Psoas muscle (tissue), 8 donors: ENCODE results near the gene GDF15. TPM values are rescaled to one million over a fixed set of nuclear protein-coding genes. Genes with fewer than 3 reads are reported as not detected.
A peak's percentile ranks its signal among the peaks of the same experiment; 100 is the strongest.
"Not testable (repeated sequence)": the region's sequence is repeated elsewhere in the genome, so short reads cannot be mapped to it uniquely, and the experiment has no call there.

Experiments used
- ATAC-seq, 4 donors: fragments of 200-7000 bp; cut with Tn5 transposase; one replicate each; pipeline ENCODE4 v1.9.1; 2020; ENCODE audit warnings: moderate library complexity in 3 of 4, mild to moderate bottlenecking in 2 of 4
- DNase-seq, 2 donors: peaks; one replicate each; pipeline ENCODE4 v3.0.0-alpha.2; 2020
- H3K27ac ChIP-seq: fragments of 200-600 bp; one replicate; pipeline ENCODE4 v1.8.0; 2022
- H3K27me3 ChIP-seq, 3 donors: fragments of 200-600 bp in 1 of 3; one replicate each; pipeline versions ENCODE4 v1.6.1 to v1.8.0; 2013 to 2022; ENCODE audit warnings: low read length in 2 of 3, mild to moderate bottlenecking in 2 of 3, moderate library complexity in 1 of 3; ENCODE audit not compliant: insufficient read depth in 3 of 3
- H3K36me3 ChIP-seq, 2 donors: fragments of 200-600 bp in 1 of 2; one replicate each; pipeline versions ENCODE4 v1.6.1 to v1.8.0; 2013 to 2022; ENCODE audit warnings: low read depth in 1 of 2, mild to moderate bottlenecking in 1 of 2, moderate library complexity in 1 of 2; ENCODE audit not compliant: insufficient read depth in 1 of 2
- H3K4me1 ChIP-seq: fragments of 200-600 bp; one replicate; pipeline ENCODE4 v1.8.0; 2022
- H3K4me3 ChIP-seq: fragments of 200-600 bp; one replicate; pipeline ENCODE4 v1.8.0; 2022; ENCODE audit warnings: mild to moderate bottlenecking
- H3K9me3 ChIP-seq: fragments of 200-600 bp; one replicate; pipeline ENCODE4 v1.8.0; 2022
- WGBS, 3 donors: extraction: QIAGEN DNeasy Blood & Tissue Kit; methylation state at CpG; one replicate each; pipeline versions ENCODE4 v1.1.6 to v1.1.7; 2013; 5-methylcytosine and 5-hydroxymethylcytosine counted together
- intact Hi-C, 2 donors: fragments of 100-400 bp; cut with DNase I; formaldehyde crosslinking; loops; one replicate each; pipeline versions ENCODE4 v1.11.0 to v1.14.2; 2022
- polyA plus RNA-seq, 3 donors: library from polyadenylated mRNA; stranded (reverse); fragments of 200-250 nt; gene quantifications; one replicate each; pipeline ENCODE4 v1.2.3, GENCODE V29; 2013
- total RNA-seq, 4 donors: library from RNA; stranded (reverse); fragmentation: NEBNext Ultra II Directional in 2 of 4; extraction: Animal tissue kit (Norgen Biotek cat#: 25700) in 2 of 4; gene quantifications; one replicate each; pipeline versions ENCODE4 v1.2.1 to v1.2.4, GENCODE V29; 2021 to 2023
- TF ChIP-seq, protein P1 (sequence below): fragments of 200-600 bp; IDR thresholded peaks from one replicate; pipeline ENCODE4 v1.8.0; 2022; ENCODE audit warnings: antibody characterized with exemption
- donor health status: healthy with polysubstance abuse.
- donor health status: DM: no; HTN: no; CAD: no; lungs with moderate emphysema.
- donor health status: Bipolar disorder and iron deficiency.
- donor health status: healthy.
- donor health status: DM: yes; HTN: yes; CAD: no.
- donor health status: DM: no; HTN: no; CAD: no.
- donor health status: DM: no; HTN: no; CAD: no.
- donor health status: DM: yes; HTN: yes; CAD: no.

The GDF15 gene
- total and polyA plus RNA-seq, 7 donors, result 0.27 to 37.1 (median 0.99) TPM

DNA sequence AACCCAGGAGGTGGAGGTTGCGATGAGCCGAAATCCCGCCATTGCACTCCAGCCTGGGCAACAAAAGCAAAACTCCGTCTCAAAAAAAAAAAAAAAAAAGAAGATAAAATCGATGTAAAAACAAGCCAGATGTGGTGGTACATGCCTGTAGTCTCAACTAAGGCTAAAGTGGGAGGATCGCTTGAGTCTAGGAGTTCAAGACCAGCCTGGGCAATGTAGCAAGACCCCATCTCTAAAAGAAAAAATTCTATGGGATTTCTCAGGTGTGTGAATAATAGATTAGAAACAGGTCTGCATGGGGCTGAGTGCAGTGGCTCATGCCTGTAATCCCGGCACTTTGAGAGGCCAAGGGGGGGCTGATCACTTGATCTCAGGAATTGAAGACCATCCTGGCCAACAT lies 34.4 kb upstream of the GDF15 start:
- no peaks in the 10 kb centered on the region for H3K9me3 ChIP-seq
- no peaks in the 10 kb centered on the region for H3K27me3 ChIP-seq
- 91 to 99% (median 92%) methylated on average over 6 to 7 of the region's 7 CpGs for WGBS, 3 donors
- peaks cover 3% of the 10 kb centered on the region for H3K4me1 ChIP-seq
- H3K27ac ChIP-seq, result no peak overlapping the region
- H3K36me3 ChIP-seq, result peaks cover 2 to 44% of the 10 kb centered on the region in 2 donors
- TF ChIP-seq, protein P1, sequence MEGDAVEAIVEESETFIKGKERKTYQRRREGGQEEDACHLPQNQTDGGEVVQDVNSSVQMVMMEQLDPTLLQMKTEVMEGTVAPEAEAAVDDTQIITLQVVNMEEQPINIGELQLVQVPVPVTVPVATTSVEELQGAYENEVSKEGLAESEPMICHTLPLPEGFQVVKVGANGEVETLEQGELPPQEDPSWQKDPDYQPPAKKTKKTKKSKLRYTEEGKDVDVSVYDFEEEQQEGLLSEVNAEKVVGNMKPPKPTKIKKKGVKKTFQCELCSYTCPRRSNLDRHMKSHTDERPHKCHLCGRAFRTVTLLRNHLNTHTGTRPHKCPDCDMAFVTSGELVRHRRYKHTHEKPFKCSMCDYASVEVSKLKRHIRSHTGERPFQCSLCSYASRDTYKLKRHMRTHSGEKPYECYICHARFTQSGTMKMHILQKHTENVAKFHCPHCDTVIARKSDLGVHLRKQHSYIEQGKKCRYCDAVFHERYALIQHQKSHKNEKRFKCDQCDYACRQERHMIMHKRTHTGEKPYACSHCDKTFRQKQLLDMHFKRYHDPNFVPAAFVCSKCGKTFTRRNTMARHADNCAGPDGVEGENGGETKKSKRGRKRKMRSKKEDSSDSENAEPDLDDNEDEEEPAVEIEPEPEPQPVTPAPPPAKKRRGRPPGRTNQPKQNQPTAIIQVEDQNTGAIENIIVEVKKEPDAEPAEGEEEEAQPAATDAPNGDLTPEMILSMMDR, result no peak
- ATAC-seq, result no peak
- intact Hi-C loops, result no loop called here
- DNase-seq, result no peak
- no peak overlapping the region for H3K4me3 ChIP-seq

DNA sequence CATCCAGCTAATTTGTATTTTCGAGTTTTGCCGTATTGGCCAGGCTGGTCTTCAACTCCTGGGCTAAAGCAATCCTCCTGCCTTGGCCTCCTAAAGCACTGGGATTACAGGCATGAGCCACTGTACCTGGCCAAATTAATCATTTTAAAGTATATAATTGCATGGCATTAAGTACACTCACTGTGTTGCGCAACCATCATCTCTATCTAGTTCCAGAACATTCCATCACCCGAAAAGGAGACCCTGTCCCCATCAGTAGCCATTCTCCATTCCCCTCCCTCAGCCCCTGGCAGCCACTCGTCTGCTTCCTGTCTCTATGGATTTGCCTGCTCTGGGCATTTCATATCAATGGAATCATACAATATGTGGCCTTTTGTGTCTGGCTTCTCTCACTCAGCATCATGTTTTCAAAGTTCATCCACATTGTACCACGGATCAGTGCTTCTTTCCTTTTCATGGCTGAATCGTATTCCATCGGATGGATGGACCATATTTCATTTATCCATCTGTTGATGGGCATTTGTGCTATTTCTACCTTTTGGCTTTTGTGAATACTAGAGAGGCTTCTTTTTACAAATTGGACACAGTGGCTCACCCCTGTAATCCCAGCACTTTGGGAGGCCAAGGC lies 32.5 kb upstream of the GDF15 start:
- WGBS, 3 donors, result 88 to 95% (median 91%) methylated on average over 8 of the region's 8 CpGs
- Histone ChIP-seq H3K36me3 (peaks cover 2 to 61% of the 10 kb centered on the region in 2 donors), H3K27ac (no peak overlapping the region), H3K27me3 (no peaks in the 10 kb centered on the region), H3K4me3 (no peak overlapping the region), H3K9me3 (no peaks in the 10 kb centered on the region), H3K4me1 (peaks cover 3% of the 10 kb centered on the region)
- ATAC-seq (no peak), DNase-seq (no peak)
- intact Hi-C loops, result no loop called here
- TF ChIP-seq, protein P1, result no peak

DNA sequence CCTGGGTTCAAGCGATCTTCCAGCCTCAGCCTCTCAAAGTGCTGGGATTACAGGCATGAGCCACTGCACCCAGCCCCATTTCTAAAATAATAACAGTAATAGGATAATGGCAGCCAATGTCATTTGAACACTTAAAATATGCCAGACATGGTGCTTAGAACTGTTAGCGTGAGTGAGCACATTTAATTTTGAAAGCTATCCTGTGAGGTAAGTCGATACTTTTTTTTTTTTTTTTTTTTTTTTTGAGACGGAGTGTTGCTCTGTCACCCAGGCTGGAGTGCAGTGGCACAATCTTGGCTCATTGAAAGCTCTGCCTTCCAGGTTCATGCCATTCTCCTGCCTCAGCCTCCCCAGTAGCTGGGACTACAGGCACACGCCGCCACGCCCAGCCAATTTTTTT lies 31.2 kb upstream of the GDF15 start:
- not testable (repeated sequence) for H3K4me1 ChIP-seq, H3K4me3 ChIP-seq, H3K27me3 ChIP-seq, DNase-seq, H3K9me3 ChIP-seq
- Histone ChIP-seq H3K36me3 (peaks cover 2 to 65% of the 10 kb centered on the region in 2 donors), H3K27ac (peak overlapping the region; percentile 30)
- WGBS, 3 donors, result 46 to 86% (median 61%) methylated on average over 7 of the region's 7 CpGs
- peak in 1 of 4 donors; percentile 67 for ATAC-seq
- intact Hi-C loops, result loop anchor here in 1 of 2 donors (5.0 kb wide), 1 partner anchor 48 kb away; no protein-coding TSS in a partner anchor

DNA sequence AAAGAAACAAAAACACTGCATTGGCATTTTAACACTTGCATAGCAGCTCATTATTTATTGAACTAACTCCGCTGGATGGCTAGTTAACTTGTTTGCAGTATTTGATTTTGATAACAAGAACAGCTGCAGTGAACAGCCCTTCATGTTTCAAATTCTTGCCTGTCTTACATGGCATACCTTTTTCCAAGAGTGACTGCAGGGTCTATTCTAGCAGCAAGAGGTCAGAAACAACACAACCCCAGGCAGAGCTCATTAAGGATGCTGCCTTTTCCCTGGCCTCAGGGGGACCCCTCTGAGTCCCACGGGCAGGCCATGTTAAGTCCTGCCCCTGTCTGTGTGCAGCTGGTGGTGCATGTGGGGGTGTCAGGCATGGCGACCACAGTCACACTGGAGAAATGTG lies 28.9 kb upstream of the GDF15 start:
- TF ChIP-seq, protein P1, result no peak
- H3K4me3 ChIP-seq, result no peak overlapping the region
- peaks cover 0 to 79% of the 10 kb centered on the region in 2 donors for H3K36me3 ChIP-seq
- no peak overlapping the region for H3K27ac ChIP-seq
- peaks cover 3% of the 10 kb centered on the region for H3K4me1 ChIP-seq
- H3K27me3 ChIP-seq, result no peaks in the 10 kb centered on the region
- H3K9me3 ChIP-seq, result no peaks in the 10 kb centered on the region
- intact Hi-C loops, result loop anchor here in 1 of 2 donors (5.0 kb wide), 1 partner anchor 45 kb away; no protein-coding TSS in a partner anchor
- DNase-seq (no peak), ATAC-seq (no peak)
- 84 to 91% (median 89%) methylated on average over 3 of the region's 3 CpGs for WGBS, 3 donors

DNA sequence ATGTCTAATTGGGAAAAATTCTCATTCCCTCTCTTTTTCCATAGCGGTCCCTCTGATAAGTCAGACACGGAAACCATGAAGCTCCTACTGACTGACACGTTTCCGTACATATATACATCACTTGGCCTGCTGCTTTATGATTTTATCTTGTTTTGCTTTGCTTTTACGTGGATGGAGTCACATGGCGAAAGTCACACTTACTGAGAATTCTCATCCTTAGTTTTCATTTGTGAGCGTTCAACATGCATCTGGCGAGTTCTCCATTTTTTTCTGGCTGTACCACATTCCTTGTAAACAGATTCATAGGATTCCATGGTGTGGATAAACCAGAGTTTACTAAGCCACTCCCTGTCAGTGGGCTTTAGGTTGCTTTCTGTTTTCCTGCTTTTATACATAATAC lies 24.3 kb upstream of the GDF15 start:
- no peak overlapping the region for H3K4me3 ChIP-seq
- TF ChIP-seq, protein P1, result no peak
- DNase-seq (no peak), ATAC-seq (no peak)
- intact Hi-C loops, result no loop called here
- H3K27ac ChIP-seq, result no peak overlapping the region
- peaks cover 0 to 71% of the 10 kb centered on the region in 2 donors for H3K36me3 ChIP-seq
- 93 to 95% (median 94%) methylated on average over 8 of the region's 8 CpGs for WGBS, 3 donors
- H3K9me3 ChIP-seq, result no peaks in the 10 kb centered on the region
- peaks cover 8% of the 10 kb centered on the region for H3K4me1 ChIP-seq
- no peaks in the 10 kb centered on the region for H3K27me3 ChIP-seq
